HepG2 (cell line): Measurements from ENCODE around the gene SAXO1. TPM values are rescaled to one million over a fixed set of nuclear protein-coding genes. Genes with fewer than 3 reads are reported as not detected.

Source experiments
- ATAC-seq: fragments of 200-7000 bp; cut with Tn5 transposase; 3 replicates; pipeline ENCODE4 v1.9.1; 2020; ENCODE audit warnings: mild to moderate bottlenecking, moderate library complexity
- BruUV-seq: library from RNA; stranded (reverse); fragments of 400-500 nt; replicated peaks from 2 replicates; lab custom pipeline; 2021; lab: Mats Ljungman, UMichigan
- CTCF ChIA-PET: fragments of 300-600 bp; formaldehyde crosslinking; extraction: SDS; loops from one replicate; lab custom pipeline; 2021; ENCODE audit warnings: low total read pairs, inconsistent platforms, low intra/inter-chr PET ratio; lab: Yijun Ruan, JAX
- POLR2A ChIA-PET: fragments of 350-600 bp; sonication (Branson Sonifier 250); formaldehyde crosslinking; loops from one replicate; lab custom pipeline; 2020; ENCODE audit warnings: antibody characterized with exemption, inconsistent platforms; lab: Yijun Ruan, JAX
- DNase-seq: peaks from one replicate; pipeline ENCODE4 v3.0.0-alpha.2; 2015; ENCODE audit warnings: low spot score
- FAIRE-seq: peaks from 3 replicates; lab custom pipeline; 2011; peaks lifted over from hg19 to GRCh38; lab: Jason Lieb, UNC
- H2AFZ ChIP-seq: one replicate; pipeline ENCODE4 v1.6.1; 2011; ENCODE audit warnings: low read length, inconsistent platforms
- H3K27ac ChIP-seq: fragments of 300-600 bp; 3 replicates; pipeline ENCODE4 v1.8.0; 2011; ENCODE audit warnings: mixed run types, mild to moderate bottlenecking, mixed read lengths, low read length, inconsistent platforms; ENCODE audit not compliant: insufficient read depth; ENCODE audit errors: extremely low read length
- H3K27me3 ChIP-seq, 2 experiments: fragments of 200-600 bp in 1 of 2; 2 replicates in 1 of 2; 3 replicates in 1 of 2; pipeline versions ENCODE4 v1.6.0 to v1.8.0; 2011; ENCODE audit warnings: low read length in 2 of 2, mild to moderate bottlenecking in 2 of 2, moderate library complexity in 2 of 2, inconsistent platforms in 1 of 2; ENCODE audit not compliant: insufficient read depth in 2 of 2, control insufficient read depth in 1 of 2
- H3K36me3 ChIP-seq, 2 experiments: fragments of 200-600 bp in 1 of 2; replicated peaks in 1 of 2; 2 replicates in 1 of 2; 3 replicates in 1 of 2; pipeline versions ENCODE4 v1.5.1 to v1.8.0; 2011; ENCODE audit warnings: low read length in 2 of 2, inconsistent platforms in 1 of 2; ENCODE audit not compliant: insufficient read depth in 2 of 2, control insufficient read depth in 1 of 2
- H3K4me1 ChIP-seq: 2 replicates; pipeline ENCODE4 v1.5.1; 2012; ENCODE audit warnings: low read length, inconsistent platforms; ENCODE audit not compliant: insufficient read depth
- H3K4me2 ChIP-seq: 2 replicates; pipeline ENCODE4 v1.6.0; 2011; ENCODE audit warnings: low read depth, low read length, inconsistent platforms
- H3K4me3 ChIP-seq, 3 experiments: fragments of 200-600 bp in 1 of 3; sonication (generic), shearing (Covaris generic) in 1 of 3; replicated peaks in 1 of 3; 2 replicates each; pipeline ENCODE4 v1.5.1; 2011 to 2016; ENCODE audit warnings: low read length in 3 of 3, inconsistent platforms in 2 of 3, low read depth in 2 of 3, mild to moderate bottlenecking in 2 of 3, control low read depth in 1 of 3, mixed read lengths in 1 of 3; ENCODE audit not compliant: insufficient read depth in 1 of 3
- H3K79me2 ChIP-seq: one replicate; pipeline ENCODE4 v1.6.1; 2011; ENCODE audit warnings: low read length, inconsistent platforms; ENCODE audit not compliant: insufficient read depth
- H3K9ac ChIP-seq: 2 replicates; pipeline ENCODE4 v1.6.0; 2011; ENCODE audit warnings: mild to moderate bottlenecking, low read depth, low read length, inconsistent platforms; ENCODE audit not compliant: insufficient read depth
- H3K9me3 ChIP-seq: 2 replicates; pipeline ENCODE4 v1.5.1; 2012; ENCODE audit warnings: mild to moderate bottlenecking, low read length
- H4K20me1 ChIP-seq: 2 replicates; pipeline ENCODE4 v1.6.0; 2011; ENCODE audit warnings: inconsistent platforms, mild to moderate bottlenecking, low read length, moderate library complexity; ENCODE audit not compliant: insufficient read depth
- DRAP1 ChIP-seq: IDR thresholded peaks from 2 replicates; pipeline ENCODE4 v1.6.1; 2016; ENCODE audit warnings: missing genetic modification reagents, missing compliant biosample characterization
- ELF3 ChIP-seq: IDR thresholded peaks from 2 replicates; pipeline ENCODE4 v1.6.1; 2016; ENCODE audit warnings: missing genetic modification reagents, missing compliant biosample characterization
- GABPB1 ChIP-seq: IDR thresholded peaks from 2 replicates; pipeline ENCODE4 v1.6.1; 2016; ENCODE audit warnings: mild to moderate bottlenecking, missing genetic modification reagents, moderate library complexity, missing compliant biosample characterization
- HOMEZ ChIP-seq: IDR thresholded peaks from 2 replicates; pipeline ENCODE4 v1.6.1; 2016; ENCODE audit warnings: low read depth
- JUN ChIP-seq: sonication (generic); formaldehyde crosslinking; IDR thresholded peaks from 2 replicates; pipeline ENCODE4 v1.4.0; 2020; ENCODE audit warnings: mild to moderate bottlenecking, missing genetic modification reagents
- KDM5A ChIP-seq: fragments of 200-600 bp; sonication (generic); IDR thresholded peaks from 2 replicates; pipeline ENCODE4 v1.7.0; 2018; ENCODE audit warnings: antibody characterized with exemption, mild to moderate bottlenecking, low read length, borderline replicate concordance
- MLLT10 ChIP-seq: sonication (generic); formaldehyde crosslinking; IDR thresholded peaks from 2 replicates; pipeline ENCODE4 v1.4.0; 2020; ENCODE audit warnings: missing genetic modification reagents
- TEF ChIP-seq: sonication (generic); formaldehyde crosslinking; IDR thresholded peaks from 2 replicates; pipeline ENCODE4 v1.5.0; 2020; ENCODE audit warnings: missing genetic modification reagents
- THAP11 ChIP-seq: IDR thresholded peaks from 2 replicates; pipeline ENCODE4 v1.6.1; 2016; ENCODE audit warnings: missing biosample characterization, missing genetic modification reagents
- TRAFD1 ChIP-seq: sonication (generic); formaldehyde crosslinking; IDR thresholded peaks from 2 replicates; pipeline ENCODE4 v1.5.1; 2020; ENCODE audit warnings: missing genetic modification reagents, mild to moderate bottlenecking, borderline replicate concordance
- ZNF580 ChIP-seq: IDR thresholded peaks from 2 replicates; pipeline ENCODE4 v1.6.1; 2016; ENCODE audit warnings: low read depth, borderline replicate concordance
- ZNF614 ChIP-seq: IDR thresholded peaks from 2 replicates; pipeline ENCODE4 v1.6.1; 2018; ENCODE audit warnings: missing biosample characterization, missing genetic modification reagents, inconsistent platforms, borderline replicate concordance
- ZNF766 ChIP-seq: sonication (generic); formaldehyde crosslinking; IDR thresholded peaks from 2 replicates; pipeline ENCODE4 v1.5.0; 2020; ENCODE audit warnings: missing genetic modification reagents, borderline replicate concordance
- ZNF816 ChIP-seq: sonication (generic); formaldehyde crosslinking; IDR thresholded peaks from 2 replicates; pipeline ENCODE4 v1.8.0; 2022; ENCODE audit warnings: missing genetic modification reagents, mild to moderate bottlenecking, borderline replicate concordance
- WGBS: methylation state at CpG from one replicate; pipeline ENCODE4 v1.1.6; 2017; ENCODE audit warnings: low lambda C conversion rate; 5-methylcytosine and 5-hydroxymethylcytosine counted together
- in situ Hi-C: cut with HindIII; loops from 2 replicates; pipeline ENCODE4 v1.10.0; 2017; ENCODE audit warnings: low pct_unique_long_range_greater_than_20kb; ENCODE audit not compliant: extremely low pct_ligation_motif_present
- intact Hi-C: fragments of 100-400 bp; cut with micrococcal nuclease; formaldehyde crosslinking; loops from one replicate; pipeline ENCODE4 v1.10.0; 2022; ENCODE audit not compliant: unreplicated experiment
- polyA plus RNA-seq, 8 experiments: library from polyadenylated mRNA; depleted of rRNA in 3 of 8; stranded (reverse) in 7 of 8; unstranded in 1 of 8; fragments of >200 nt; fragmentation: Illumina TruSeq in 4 of 8; extraction: Trizol in 4 of 8; gene quantifications; 2 replicates each; pipeline versions ENCODE4 v1.2.1 to v1.2.3, GENCODE V29; 2011 to 2016; ENCODE audit warnings: low read depth in 4 of 8, missing spikeins in 1 of 8, mixed read lengths in 1 of 8; ENCODE audit not compliant: insufficient read depth in 1 of 8
- total RNA-seq, 5 experiments: library from RNA; depleted of rRNA; stranded (reverse); fragments of >200 nt; fragmentation: Illumina TruSeq; extraction: Trizol; gene quantifications; 2 replicates each; pipeline ENCODE4 v1.2.3, GENCODE V29; 2016; ENCODE audit warnings: low read depth in 1 of 5

The SAXO1 gene
- total and polyA plus RNA-seq, 2 of the 13 experiments (the other 11 are each of a cell fraction or from before 2014, with no cell fraction given), result not detected

- no peak for TF ChIP-seq HOMEZ
- TF ChIP-seq THAP11 (CRISPR knock-in tag), result no peak
- TF ChIP-seq MLLT10 (CRISPR knock-in tag), result no peak
Observed at GRCh38 chr9:19049917-19050636, 17.1 kb upstream of the SAXO1 start (continued).

GRCh38 chr9:19048966-19049916 is 16.2 kb upstream of the SAXO1 start, which contains the start of gene RRAGA:
TSS of gene RRAGA (plus strand) at chr9:19049427. CDS start at chr9:19049660, 233 bp downstream.
- no TSS peak for BruUV-seq
- Histone ChIP-seq H3K4me1 (peaks cover 27% of the 10 kb centered on the region), H2AFZ (peak within 1 kb of the TSS; percentile 92), H3K4me2 (peak within 1 kb of the TSS; percentile 91), H3K9me3 (no peaks in the 10 kb centered on the region), H4K20me1 (peaks cover 12% of the 10 kb centered on the region), H3K27ac (peak within 1 kb of the TSS; percentile 91), H3K4me3 (peak within 1 kb of the TSS; percentile 78 to 92 (median 87)), H3K79me2 (peaks cover 29% of the 10 kb centered on the region), H3K36me3 (no peaks in the 10 kb centered on the region), H3K27me3 (peaks cover 0 to 7% of the 10 kb centered on the region in 2 experiments; a peak in 1 of 5 replicates), H3K9ac (peak within 1 kb of the TSS; percentile 89)
- DNase-seq, result peak; percentile 98
- intact Hi-C loops, result loop anchor here (1.0 to 5.0 kb wide), 5 partner anchors 53 to 408 kb away; partner anchors contain the start of genes DENND4C and HAUS6
- ATAC-seq, result peak; percentile 91
- POLR2A ChIA-PET, result interaction anchor here (0.6 to 2.3 kb wide), 18 partner anchors 24 to 415 kb away, joined by 3 to 22 read pairs (median 4); partner anchors contain the start of genes ACER2, DENND4C and RPS6
- CTCF ChIA-PET, result interaction anchor here (3.1 kb wide), 1 partner anchor 125 kb away, joined by 16 read pairs; no protein-coding TSS in a partner anchor
- WGBS, result 1% methylated on average over 36 of the region's 82 CpGs
- FAIRE-seq, result peak; percentile 83
- in situ Hi-C loops, result loop anchor here (10.0 to 25.0 kb wide), 2 partner anchors 416 to 1237 kb away; no protein-coding TSS in a partner anchor
- TF ChIP-seq KDM5A (peak; percentile 86), DRAP1 (CRISPR knock-in tag) (peak; percentile 98), ZNF580 (CRISPR knock-in tag) (peak; percentile 83; the same call in 1 of the 2 replicates), ELF3 (CRISPR knock-in tag) (peak; percentile 70), JUN (CRISPR knock-in tag) (peak; percentile 40; the same call in 1 of the 2 replicates), TEF (0 out of 2 replicates have a peak, but pooled peaks have one; percentile 73), GABPB1 (CRISPR knock-in tag) (peak; percentile 97), ZNF614 (peak; percentile 88; the same call in 1 of the 2 replicates), ZNF816 (CRISPR knock-in tag) (0 out of 2 replicates have a peak, but pooled peaks have one; percentile 48), ZNF766 (CRISPR knock-in tag) (peak; percentile 18; the same call in 1 of the 2 replicates), TRAFD1 (CRISPR knock-in tag) (peak; percentile 89)
